Keratinocyte (primary cell): Measurements from ENCODE around the gene PDE6A. TPM values are rescaled to one million over a fixed set of nuclear protein-coding genes. Genes with fewer than 3 reads are reported as not detected.

Experiments used
- DNase-seq: peaks from one replicate; pipeline ENCODE4 v3.0.0-alpha.2; 2011; ENCODE audit warnings: low read depth, missing footprints, low spot score
- FAIRE-seq: peaks from 2 replicates; lab custom pipeline; 2011; peaks lifted over from hg19 to GRCh38; lab: Jason Lieb, UNC
- H2AFZ ChIP-seq: 2 replicates; pipeline ENCODE4 v1.6.0; 2012; ENCODE audit warnings: low read length, control low read depth, inconsistent platforms; ENCODE audit not compliant: control insufficient read depth
- H3K27ac ChIP-seq: 2 replicates; pipeline ENCODE4 v1.5.1; 2011; ENCODE audit warnings: low read length; ENCODE audit not compliant: control insufficient read depth, insufficient read depth
- H3K27me3 ChIP-seq: 3 replicates; pipeline ENCODE4 v1.6.0; 2011; ENCODE audit warnings: low read length; ENCODE audit not compliant: control insufficient read depth, insufficient read depth; ENCODE audit errors: extremely low read depth
- H3K36me3 ChIP-seq, 2 experiments: 2 replicates in 1 of 2; 3 replicates in 1 of 2; pipeline ENCODE4 v1.5.1; 2011; ENCODE audit warnings: low read length in 2 of 2, mild to moderate bottlenecking in 1 of 2; ENCODE audit not compliant: control insufficient read depth in 2 of 2, insufficient read depth in 2 of 2; ENCODE audit errors: extremely low read depth in 1 of 2
- H3K4me1 ChIP-seq: 3 replicates; pipeline ENCODE4 v1.5.1; 2011; ENCODE audit warnings: low read length; ENCODE audit not compliant: control insufficient read depth, insufficient read depth; ENCODE audit errors: extremely low read depth
- H3K4me2 ChIP-seq: 3 replicates; pipeline ENCODE4 v1.6.0; 2011; ENCODE audit warnings: low read depth, low read length; ENCODE audit not compliant: control insufficient read depth, insufficient read depth; ENCODE audit errors: extremely low read depth
- H3K4me3 ChIP-seq, 3 experiments: fragments of 200-600 bp in 1 of 3; sonication (generic) in 1 of 3; 2 replicates in 2 of 3; 3 replicates in 1 of 3; pipeline ENCODE4 v1.5.1; 2011 to 2016; ENCODE audit warnings: low read length in 3 of 3, mild to moderate bottlenecking in 3 of 3, control low read depth in 2 of 3, inconsistent platforms in 1 of 3, low read depth in 1 of 3, mixed read lengths in 1 of 3, mixed run types in 1 of 3, moderate library complexity in 1 of 3; ENCODE audit not compliant: control insufficient read depth in 2 of 3, insufficient read depth in 2 of 3; ENCODE audit errors: extremely low read depth in 1 of 3
- H3K79me2 ChIP-seq: 2 replicates; pipeline ENCODE4 v1.6.0; 2012; ENCODE audit warnings: low read length; ENCODE audit not compliant: control insufficient read depth, insufficient read depth
- H3K9ac ChIP-seq: 3 replicates; pipeline ENCODE4 v1.6.0; 2011; ENCODE audit warnings: low read length; ENCODE audit not compliant: control insufficient read depth, insufficient read depth; ENCODE audit errors: extremely low read depth
- H3K9me1 ChIP-seq: 3 replicates; pipeline ENCODE4 v1.6.0; 2011; ENCODE audit warnings: low read length; ENCODE audit not compliant: control insufficient read depth, insufficient read depth; ENCODE audit errors: extremely low read depth
- H3K9me3 ChIP-seq: 2 replicates; pipeline ENCODE4 v1.5.1; 2012; ENCODE audit warnings: low read depth, low read length; ENCODE audit not compliant: control insufficient read depth
- H4K20me1 ChIP-seq: 3 replicates; pipeline ENCODE4 v1.6.0; 2011; ENCODE audit warnings: low read length; ENCODE audit not compliant: control insufficient read depth, insufficient read depth; ENCODE audit errors: extremely low read depth
- EZH2 ChIP-seq: IDR thresholded peaks from one replicate; pipeline ENCODE4 v1.6.1; 2012; ENCODE audit warnings: inconsistent platforms, mild to moderate bottlenecking, low read length, moderate library complexity
- dilution Hi-C: fragments of 300-500 bp; cut with MboI; formaldehyde crosslinking; loops from one replicate; pipeline ENCODE4 v1.7.0; 2020; ENCODE audit warnings: low sequenced_read_pairs; ENCODE audit not compliant: extremely low pct_ligation_motif_present
- polyA plus RNA-seq, 5 experiments: library from polyadenylated mRNA; depleted of rRNA in 3 of 5; stranded (reverse) in 3 of 5; stranded (forward) in 1 of 5; unstranded in 1 of 5; fragments of >200 nt; gene quantifications; 1 replicate in 1 of 5; 2 replicates in 3 of 5; 3 replicates in 1 of 5; pipeline versions ENCODE4 v1.2.1 to v1.2.3, GENCODE V29; 2011 to 2012; ENCODE audit warnings: missing spikeins in 2 of 5, low read depth in 1 of 5, low replicate concordance in 1 of 5
- TF ChIP-seq, protein P1 (sequence below), 3 experiments: IDR thresholded peaks in 1 of 3; conservative IDR thresholded peaks in 1 of 3; optimal IDR thresholded peaks in 1 of 3; 2 replicates in 2 of 3; 3 replicates in 1 of 3; pipeline versions ENCODE3 to v1.5.1; 2011; ENCODE audit warnings: low read length in 3 of 3, mild to moderate bottlenecking in 3 of 3, moderate library complexity in 2 of 3, control low read depth in 1 of 3, inconsistent platforms in 1 of 3; ENCODE audit not compliant: insufficient read depth in 2 of 3; ENCODE audit errors: extremely low read depth in 1 of 3

Gene PDE6A
- polyA plus RNA-seq, 1 donor (not counting 4 experiments of a cell fraction or from before 2014, with no cell fraction given), result 0.03 TPM

DNA sequence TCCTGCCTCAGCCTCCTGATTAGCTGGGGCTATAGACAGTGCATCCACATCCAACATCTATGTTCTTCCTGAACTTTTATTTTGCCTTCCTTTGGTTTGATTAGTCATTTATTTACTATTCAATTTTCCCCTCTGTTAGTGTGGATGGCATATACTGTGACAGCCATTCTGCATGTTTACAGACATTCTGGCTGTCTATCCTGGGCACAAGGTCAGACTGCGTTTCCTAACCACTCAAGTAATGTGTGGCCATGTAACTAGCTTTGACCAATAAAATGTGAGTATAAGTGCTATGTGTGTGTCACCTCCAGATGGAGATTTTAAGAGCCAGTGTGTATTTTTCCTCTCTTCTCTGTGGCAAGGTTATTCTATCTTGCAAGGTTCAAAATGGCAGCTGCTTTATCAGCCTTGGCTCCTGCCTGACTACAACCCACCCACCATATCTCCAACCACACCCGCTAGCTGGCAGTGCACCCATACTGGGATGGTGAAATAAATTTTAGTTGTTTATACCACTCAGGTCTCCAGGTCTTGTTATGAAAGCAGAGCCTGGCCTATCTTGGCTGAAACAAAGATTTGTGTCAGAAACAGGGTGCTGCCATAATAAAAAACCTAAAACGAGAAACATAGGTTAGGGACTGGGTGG, 32.2 kb downstream of the PDE6A start:
- Histone ChIP-seq H3K9me1 (no peaks in the 10 kb centered on the region), H3K9ac (no peak overlapping the region), H4K20me1 (no peaks in the 10 kb centered on the region), H3K79me2 (no peaks in the 10 kb centered on the region), H3K27ac (no peak overlapping the region), H3K9me3 (no peaks in the 10 kb centered on the region), H3K4me1 (peaks cover 25% of the 10 kb centered on the region), H3K36me3 (no peaks in the 10 kb centered on the region), H3K27me3 (no peaks in the 10 kb centered on the region), H3K4me2 (no peak overlapping the region), H3K4me3 (no peak overlapping the region), H2AFZ (no peak overlapping the region)
- DNase-seq (no peak), FAIRE-seq (no peak)
- dilution Hi-C loops, result no loop called here
- TF ChIP-seq, protein P1, sequence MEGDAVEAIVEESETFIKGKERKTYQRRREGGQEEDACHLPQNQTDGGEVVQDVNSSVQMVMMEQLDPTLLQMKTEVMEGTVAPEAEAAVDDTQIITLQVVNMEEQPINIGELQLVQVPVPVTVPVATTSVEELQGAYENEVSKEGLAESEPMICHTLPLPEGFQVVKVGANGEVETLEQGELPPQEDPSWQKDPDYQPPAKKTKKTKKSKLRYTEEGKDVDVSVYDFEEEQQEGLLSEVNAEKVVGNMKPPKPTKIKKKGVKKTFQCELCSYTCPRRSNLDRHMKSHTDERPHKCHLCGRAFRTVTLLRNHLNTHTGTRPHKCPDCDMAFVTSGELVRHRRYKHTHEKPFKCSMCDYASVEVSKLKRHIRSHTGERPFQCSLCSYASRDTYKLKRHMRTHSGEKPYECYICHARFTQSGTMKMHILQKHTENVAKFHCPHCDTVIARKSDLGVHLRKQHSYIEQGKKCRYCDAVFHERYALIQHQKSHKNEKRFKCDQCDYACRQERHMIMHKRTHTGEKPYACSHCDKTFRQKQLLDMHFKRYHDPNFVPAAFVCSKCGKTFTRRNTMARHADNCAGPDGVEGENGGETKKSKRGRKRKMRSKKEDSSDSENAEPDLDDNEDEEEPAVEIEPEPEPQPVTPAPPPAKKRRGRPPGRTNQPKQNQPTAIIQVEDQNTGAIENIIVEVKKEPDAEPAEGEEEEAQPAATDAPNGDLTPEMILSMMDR (optimal IDR thresholded peaks at IDR 0.05 in 1 of 3, IDR thresholded peaks at IDR 0.05 in 1 of 3, conservative IDR thresholded peaks at IDR 0.05 in 1 of 3; ENCODE audit: extremely low read depth in 1 of 3, insufficient read depth in 2 of 3, low read length in 3 of 3), result no peak
- TF ChIP-seq EZH2, result no peak

DNA sequence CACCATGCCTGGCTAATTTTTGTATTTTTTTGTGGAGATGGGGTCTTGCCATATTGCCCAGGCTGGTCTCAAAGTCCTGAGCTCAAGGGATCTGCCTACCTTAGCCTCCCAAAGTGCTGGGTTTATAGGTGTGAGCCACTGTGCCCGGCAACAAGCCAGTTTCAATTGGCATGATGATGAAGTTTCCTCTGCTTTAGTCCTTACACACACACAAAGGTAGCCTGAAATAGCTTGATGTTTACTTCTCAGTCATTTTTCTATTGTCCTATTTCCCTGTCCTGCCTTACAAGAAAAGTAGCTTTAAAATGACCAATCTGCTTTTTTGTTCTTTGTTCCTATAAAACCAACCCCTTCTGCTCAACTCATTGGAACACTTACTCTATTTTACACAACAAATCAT, 33.6 kb downstream of the PDE6A start:
- H3K9me1 ChIP-seq, result no peaks in the 10 kb centered on the region
- H3K9ac ChIP-seq, result no peak overlapping the region
- H3K27me3 ChIP-seq, result no peaks in the 10 kb centered on the region
- DNase-seq, result no peak
- no peaks in the 10 kb centered on the region for H3K36me3 ChIP-seq
- no peaks in the 10 kb centered on the region for H3K79me2 ChIP-seq
- dilution Hi-C loops, result no loop called here
- H3K9me3 ChIP-seq, result no peaks in the 10 kb centered on the region
- no peak overlapping the region for H3K27ac ChIP-seq
- H3K4me3 ChIP-seq, result no peak overlapping the region
- H2AFZ ChIP-seq, result no peak overlapping the region
- no peak for TF ChIP-seq EZH2
- TF ChIP-seq, protein P1 (optimal IDR thresholded peaks at IDR 0.05 in 1 of 3, IDR thresholded peaks at IDR 0.05 in 1 of 3, conservative IDR thresholded peaks at IDR 0.05 in 1 of 3; ENCODE audit: extremely low read depth in 1 of 3, insufficient read depth in 2 of 3, low read length in 3 of 3), result no peak
- peaks cover 12% of the 10 kb centered on the region for H3K4me1 ChIP-seq
- no peaks in the 10 kb centered on the region for H4K20me1 ChIP-seq
- H3K4me2 ChIP-seq, result no peak overlapping the region
- no peak for FAIRE-seq
